SK-N-SH (cell line): ENCODE measurements around the gene LMX1A. TPM values are rescaled to one million over a fixed set of nuclear protein-coding genes. Genes with fewer than 3 reads are reported as not detected.

Source experiments
- CTCF ChIA-PET: fragments of 300-600, 350-600 bp; formaldehyde crosslinking; extraction: SDS; loops from one replicate; lab custom pipeline; 2021; lab: Yijun Ruan, JAX
- POLR2A ChIA-PET: fragments of 350-600 bp; sonication (Branson Sonifier 250); formaldehyde crosslinking; extraction: SDS; loops from one replicate; lab custom pipeline; 2020; ENCODE audit warnings: antibody characterized with exemption, inconsistent platforms; lab: Yijun Ruan, JAX
- DNase-seq: peaks from one replicate; pipeline ENCODE4 v3.0.0; 2012
- H2AFZ ChIP-seq: fragments of 200-600 bp; sonication (generic); 2 replicates; pipeline ENCODE4 v1.8.1; 2016; ENCODE audit warnings: antibody characterized with exemption, mild to moderate bottlenecking, low read depth
- H3F3A ChIP-seq: fragments of 200-600 bp; sonication (generic); replicated peaks from 2 replicates; pipeline ENCODE3; 2016; ENCODE audit warnings: antibody characterized with exemption, mild to moderate bottlenecking; ENCODE audit not compliant: insufficient read depth
- H3K27ac ChIP-seq, 2 experiments: fragments of 200-500 bp in 1 of 2; fragments of 200-600 bp in 1 of 2; sonication (Bioruptor generic) in 1 of 2; sonication (generic), shearing (Covaris generic) in 1 of 2; 2 replicates each; pipeline versions ENCODE4 v1.5.1 to v1.6.1; 2014 to 2016; ENCODE audit warnings: low read depth in 2 of 2, inconsistent platforms in 1 of 2, low read length in 1 of 2, mild to moderate bottlenecking in 1 of 2, mixed read lengths in 1 of 2
- H3K27me3 ChIP-seq: fragments of 200-600 bp; sonication (generic), shearing (Covaris generic); 2 replicates; pipeline ENCODE4 v1.6.1; 2016; ENCODE audit warnings: mixed run types; ENCODE audit not compliant: insufficient read depth
- H3K36me3 ChIP-seq, 2 experiments: fragments of 200-500 bp in 1 of 2; fragments of 200-600 bp in 1 of 2; sonication (Bioruptor generic) in 1 of 2; sonication (generic) in 1 of 2; replicated peaks in 1 of 2; 2 replicates each; pipeline versions ENCODE3 to v1.5.1; 2014 to 2016; ENCODE audit warnings: low read length in 1 of 2, mild to moderate bottlenecking in 1 of 2; ENCODE audit not compliant: insufficient read depth in 2 of 2, control insufficient read depth in 1 of 2
- H3K4me1 ChIP-seq, 2 experiments: fragments of 200-500 bp in 1 of 2; fragments of 200-600 bp in 1 of 2; sonication (Bioruptor generic) in 1 of 2; sonication (generic), shearing (Covaris generic) in 1 of 2; 2 replicates each; pipeline versions ENCODE4 v1.5.1 to v1.6.1; 2014 to 2016; ENCODE audit warnings: low read depth in 1 of 2, low read length in 1 of 2, mixed run types in 1 of 2; ENCODE audit not compliant: insufficient read depth in 2 of 2, control insufficient read depth in 1 of 2
- H3K4me2 ChIP-seq: fragments of 200-600 bp; sonication (generic), shearing (Covaris generic); 2 replicates; pipeline ENCODE4 v1.6.1; 2017; ENCODE audit warnings: mixed run types
- H3K4me3 ChIP-seq, 2 experiments: fragments of 200-500 bp in 1 of 2; fragments of 200-600 bp in 1 of 2; sonication (Bioruptor generic) in 1 of 2; sonication (generic), shearing (Covaris generic) in 1 of 2; 2 replicates each; pipeline versions ENCODE4 v1.5.1 to v1.8.1; 2014 to 2016; ENCODE audit warnings: low read depth in 2 of 2, inconsistent platforms in 1 of 2, low read length in 1 of 2, mild to moderate bottlenecking in 1 of 2, mixed read lengths in 1 of 2, moderate library complexity in 1 of 2
- H3K79me2 ChIP-seq: fragments of 200-600 bp; sonication (generic); 2 replicates; pipeline ENCODE4 v1.8.1; 2017; ENCODE audit warnings: mild to moderate bottlenecking; ENCODE audit not compliant: insufficient read depth
- H3K9ac ChIP-seq: fragments of 200-600 bp; sonication (generic); 2 replicates; pipeline ENCODE4 v1.6.1; 2017; ENCODE audit warnings: mixed run types
- H3K9me2 ChIP-seq: fragments of 200-600 bp; sonication (generic); 2 replicates; pipeline ENCODE4 v1.6.1; 2017; ENCODE audit warnings: mixed run types
- H3K9me3 ChIP-seq: fragments of 200-600 bp; sonication (generic); 2 replicates; pipeline ENCODE4 v1.6.1; 2017; ENCODE audit warnings: mixed run types, mild to moderate bottlenecking, moderate library complexity
- H4K20me1 ChIP-seq: fragments of 200-600 bp; sonication (generic); 2 replicates; pipeline ENCODE4 v1.6.1; 2017; ENCODE audit warnings: mild to moderate bottlenecking, mixed run types; ENCODE audit not compliant: insufficient read depth
- CHD2 ChIP-seq: fragments of 150-350 bp; IDR thresholded peaks from 2 replicates; pipeline ENCODE4 v1.6.1; 2018; ENCODE audit warnings: low read length; ENCODE audit not compliant: partially characterized antibody
- ELF1 ChIP-seq: IDR thresholded peaks from 2 replicates; pipeline ENCODE4 v1.4.0; 2012
- EZH2phosphoT487 ChIP-seq: fragments of 200-600 bp; sonication (generic); IDR thresholded peaks from 2 replicates; pipeline ENCODE4 v1.6.1; 2017; ENCODE audit warnings: low read depth, mixed run types, mild to moderate bottlenecking, antibody characterized with exemption, moderate library complexity, borderline replicate concordance
- FOSL2 ChIP-seq: IDR thresholded peaks from 2 replicates; pipeline ENCODE4 v1.4.0; 2012; ENCODE audit warnings: low read depth, mild to moderate bottlenecking, moderate library complexity, borderline replicate concordance
- FOXJ3 ChIP-seq: sonication (generic); formaldehyde crosslinking; IDR thresholded peaks from 2 replicates; pipeline ENCODE4 v1.5.1; 2020; ENCODE audit warnings: mild to moderate bottlenecking, missing genetic modification reagents
- FOXM1 ChIP-seq: IDR thresholded peaks from 2 replicates; pipeline ENCODE4 v1.4.0; 2012; ENCODE audit warnings: low read depth, mild to moderate bottlenecking
- GATA2 ChIP-seq: sonication (generic); formaldehyde crosslinking; IDR thresholded peaks from 2 replicates; pipeline ENCODE4 v1.5.0; 2020; ENCODE audit warnings: mild to moderate bottlenecking, missing genetic modification reagents
- IRF3 ChIP-seq: fragments of 150-350 bp; IDR thresholded peaks from 2 replicates; pipeline ENCODE4 v1.6.1; 2016; ENCODE audit warnings: mild to moderate bottlenecking, low read depth, low read length
- MAX ChIP-seq: IDR thresholded peaks from 2 replicates; pipeline ENCODE4 v1.4.0; 2012; ENCODE audit warnings: low read depth
- MEF2A ChIP-seq: IDR thresholded peaks from 2 replicates; pipeline ENCODE4 v1.4.0; 2012; ENCODE audit warnings: low read depth, borderline replicate concordance
- MXI1 ChIP-seq: IDR thresholded peaks from 2 replicates; pipeline ENCODE4 v1.6.1; 2012; ENCODE audit warnings: mild to moderate bottlenecking, low read depth, low read length, improper control_type of control experiment
- PBX3 ChIP-seq: IDR thresholded peaks from 2 replicates; pipeline ENCODE4; 2012
- POLR2AphosphoS5 ChIP-seq: IDR thresholded peaks from 2 replicates; pipeline ENCODE4 v1.6.1; 2012; ENCODE audit warnings: low read depth, low read length
- RAD21 ChIP-seq: IDR thresholded peaks from 2 replicates; pipeline ENCODE4 v1.6.1; 2012; ENCODE audit warnings: mild to moderate bottlenecking, low read length
- RCOR1 ChIP-seq: fragments of 150-350 bp; IDR thresholded peaks from 2 replicates; pipeline ENCODE4 v1.6.1; 2017; ENCODE audit warnings: antibody characterized with exemption, low read length
- RFX5 ChIP-seq: IDR thresholded peaks from 2 replicates; pipeline ENCODE4 v1.6.1; 2012; ENCODE audit warnings: mild to moderate bottlenecking, improper control_type of control experiment, low read length
- RXRA ChIP-seq: IDR thresholded peaks from 2 replicates; pipeline ENCODE4 v1.4.0; 2012; ENCODE audit warnings: low read depth, mild to moderate bottlenecking, borderline replicate concordance
- SMC3 ChIP-seq: IDR thresholded peaks from 2 replicates; pipeline ENCODE4 v1.6.1; 2012; ENCODE audit warnings: low read depth, low read length, improper control_type of control experiment
- TAF1 ChIP-seq: IDR thresholded peaks from 2 replicates; pipeline ENCODE4 v1.6.1; 2012; ENCODE audit warnings: low read depth, mild to moderate bottlenecking, low read length, moderate library complexity, borderline replicate concordance
- TCF12 ChIP-seq: IDR thresholded peaks from 2 replicates; pipeline ENCODE4 v1.4.0; 2012
- TEAD4 ChIP-seq: IDR thresholded peaks from 2 replicates; pipeline ENCODE4 v1.4.0; 2012; ENCODE audit warnings: mild to moderate bottlenecking, borderline replicate concordance; ENCODE audit not compliant: insufficient read depth
- USF1 ChIP-seq: IDR thresholded peaks from 2 replicates; pipeline ENCODE4 v1.4.0; 2012; ENCODE audit warnings: low read depth, borderline replicate concordance
- YY1 ChIP-seq: IDR thresholded peaks from 2 replicates; pipeline ENCODE4 v1.4.0; 2012; ENCODE audit warnings: low read depth, mild to moderate bottlenecking
- ZBTB33 ChIP-seq: IDR thresholded peaks from 2 replicates; pipeline ENCODE4 v1.4.0; 2012; ENCODE audit warnings: low read depth, borderline replicate concordance
- WGBS: methylation state at CpG from one replicate; pipeline ENCODE4 v1.1.6; 2017; ENCODE audit warnings: low lambda C conversion rate; 5-methylcytosine and 5-hydroxymethylcytosine counted together
- polyA plus RNA-seq, 3 experiments: library from polyadenylated mRNA; depleted of rRNA; stranded (reverse); fragments of >200 nt; gene quantifications; 2 replicates each; pipeline ENCODE4 v1.2.3, GENCODE V29; 2012

LMX1A gene
- polyA plus RNA-seq, 1 of the 3 experiments (the other 2 are of a cell fraction) = not detected

GRCh38 chr1:165287781-165288180, 68.7 kb downstream of the LMX1A start:
- H2AFZ ChIP-seq = no peak overlapping the region
- H3K36me3 ChIP-seq = no peaks in the 10 kb centered on the region
- no peak overlapping the region for H3K4me2 ChIP-seq
- no peaks in the 10 kb centered on the region for H3K9me3 ChIP-seq
- H3K27me3 ChIP-seq = no peaks in the 10 kb centered on the region; the same call in 1 of the 2 replicates
- H3K9ac ChIP-seq = no peak overlapping the region
- H3F3A ChIP-seq = no peaks in the 10 kb centered on the region
- H3K9me2 ChIP-seq = no peaks in the 10 kb centered on the region
- H3K4me1 ChIP-seq = peaks cover 0 to 3% of the 10 kb centered on the region in 2 experiments; a peak in 2 of 4 replicates
- DNase-seq = no peak
- ChIA-PET CTCF (no interaction called here), POLR2A (no interaction called here)
- no peaks in the 10 kb centered on the region for H4K20me1 ChIP-seq
- WGBS = 28% methylated on average over 4 of the region's 4 CpGs
- no peak overlapping the region for H3K4me3 ChIP-seq
- TF ChIP-seq FOXM1 (no peak), PBX3 (no peak), RCOR1 (no peak), ELF1 (no peak), ZBTB33 (no peak), POLR2AphosphoS5 (no peak), FOSL2 (no peak), GATA2 (CRISPR knock-in tag) (no peak)
- no peak overlapping the region for H3K27ac ChIP-seq
- no peaks in the 10 kb centered on the region for H3K79me2 ChIP-seq

GRCh38 chr1:165287329-165287728, 69.2 kb downstream of the LMX1A start:
- Histone ChIP-seq H4K20me1 (no peaks in the 10 kb centered on the region), H3K9ac (no peak overlapping the region), H3K4me2 (no peak overlapping the region), H3K27me3 (no peaks in the 10 kb centered on the region; the same call in 1 of the 2 replicates), H3K9me3 (no peaks in the 10 kb centered on the region), H3K27ac (no peak overlapping the region), H3K4me3 (no peak overlapping the region), H3K79me2 (no peaks in the 10 kb centered on the region), H3K9me2 (no peaks in the 10 kb centered on the region), H3K4me1 (peaks cover 0 to 3% of the 10 kb centered on the region in 2 experiments; a peak in 2 of 4 replicates), H3K36me3 (no peaks in the 10 kb centered on the region), H3F3A (no peaks in the 10 kb centered on the region), H2AFZ (no peak overlapping the region)
- 39% methylated on average over 3 of the region's 3 CpGs for WGBS
- TF ChIP-seq YY1 (no peak), MEF2A (no peak), EZH2phosphoT487 (no peak), SMC3 (no peak), USF1 (no peak), RXRA (no peak), IRF3 (no peak), TAF1 (no peak), RFX5 (no peak), MXI1 (no peak), GATA2 (CRISPR knock-in tag) (no peak), PBX3 (no peak), TEAD4 (no peak), RAD21 (no peak), FOXM1 (no peak), FOXJ3 (CRISPR knock-in tag) (no peak), MAX (no peak), TCF12 (no peak), POLR2AphosphoS5 (no peak), CHD2 (no peak)
- CTCF ChIA-PET = no interaction called here
- POLR2A ChIA-PET = no interaction called here
- no peak for DNase-seq
